Fibroblast of skin of left quadriceps (primary cell): ENCODE results near the gene SMAD6.
"Not testable (repeated sequence)": the region's sequence is repeated elsewhere in the genome, so short reads cannot be mapped to it uniquely, and the experiment has no call there.

ENCODE experiments used
- DNase-seq, 2 experiments: peaks; one replicate each; pipeline ENCODE4 v3.0.0-alpha.2; 2013; ENCODE audit warnings: low read depth in 2 of 2

Gene SMAD6

DNA sequence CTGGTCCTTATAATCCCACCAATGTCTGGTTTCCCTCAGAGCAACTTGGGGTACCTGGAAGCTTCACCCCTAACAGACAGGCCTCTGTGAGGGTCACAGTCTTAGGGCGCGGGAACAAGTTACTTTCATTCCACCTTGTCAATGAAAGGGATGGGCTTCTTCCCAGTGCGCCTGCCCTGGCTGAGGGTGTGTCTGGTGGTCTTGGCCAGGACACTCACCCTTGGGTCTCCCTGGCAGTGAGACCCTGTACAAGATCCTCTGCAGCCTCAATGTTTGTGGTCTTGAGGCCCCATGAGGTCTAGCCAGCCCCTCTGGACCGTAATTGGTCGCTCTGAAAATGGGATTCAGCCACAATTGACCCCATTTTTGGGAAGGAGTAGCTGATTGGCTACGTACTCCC, 40.2 kb downstream of the SMAD6 start:
- no peak for DNase-seq

DNA sequence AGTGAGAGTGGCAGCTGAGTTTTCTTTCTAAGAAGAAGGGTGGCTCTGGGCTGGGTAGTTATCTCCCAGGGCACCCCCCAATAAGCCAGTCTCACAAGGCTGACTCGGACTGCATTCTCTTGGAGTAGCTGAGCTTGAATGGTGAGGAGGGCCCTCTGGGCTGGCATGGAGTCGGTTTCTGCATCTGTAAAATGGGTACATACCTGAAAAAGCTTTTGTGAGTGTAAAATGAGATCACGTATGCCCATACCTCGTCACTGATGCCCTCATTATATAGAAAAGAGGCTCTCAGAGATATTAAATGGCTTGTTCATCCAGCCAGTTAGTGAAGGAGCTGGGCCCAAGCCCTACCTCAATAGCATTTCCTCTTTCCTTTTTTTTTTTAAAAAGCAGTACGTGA, 41.2 kb downstream of the SMAD6 start:
- DNase-seq: no peak

DNA sequence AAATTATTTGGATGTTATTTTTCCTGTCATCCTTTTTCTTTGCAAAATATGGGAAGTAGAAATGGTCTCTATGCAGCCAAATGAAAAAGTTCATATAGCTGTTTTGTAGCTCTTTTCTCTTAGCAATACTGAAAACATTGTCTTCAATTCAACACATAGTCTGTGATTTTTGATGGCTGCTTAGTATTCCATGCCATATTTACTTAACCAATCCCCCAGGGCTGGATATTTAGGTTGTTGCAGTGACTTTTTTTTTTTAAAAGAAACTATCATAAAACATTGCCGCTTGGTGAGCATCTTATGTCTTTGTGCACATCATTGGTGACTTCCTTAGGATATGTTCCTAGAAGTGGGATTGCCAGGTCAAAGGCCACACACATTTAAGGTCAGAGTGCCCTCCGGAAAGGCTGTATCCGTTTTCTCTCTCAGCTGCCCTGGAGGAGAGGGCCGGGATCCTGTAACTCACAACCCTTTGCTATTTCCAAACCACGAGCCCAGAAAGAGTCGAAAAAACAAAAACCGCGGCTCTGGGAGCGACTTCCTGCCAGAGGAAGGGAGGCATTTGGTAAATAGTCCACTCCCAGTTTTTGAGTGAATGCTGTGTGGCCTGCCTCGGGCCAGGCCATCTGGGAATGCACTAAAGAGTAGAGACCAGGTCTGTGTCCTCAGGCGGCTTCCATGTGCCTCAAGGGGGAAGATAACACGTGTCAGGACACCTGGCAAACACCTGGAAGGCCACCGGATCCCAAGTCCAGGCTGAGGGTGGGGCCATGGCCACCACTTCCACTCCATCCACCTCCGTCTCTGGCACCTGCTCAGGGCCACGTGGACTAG, 41.9 kb downstream of the SMAD6 start:
- DNase-seq: no peak

DNA sequence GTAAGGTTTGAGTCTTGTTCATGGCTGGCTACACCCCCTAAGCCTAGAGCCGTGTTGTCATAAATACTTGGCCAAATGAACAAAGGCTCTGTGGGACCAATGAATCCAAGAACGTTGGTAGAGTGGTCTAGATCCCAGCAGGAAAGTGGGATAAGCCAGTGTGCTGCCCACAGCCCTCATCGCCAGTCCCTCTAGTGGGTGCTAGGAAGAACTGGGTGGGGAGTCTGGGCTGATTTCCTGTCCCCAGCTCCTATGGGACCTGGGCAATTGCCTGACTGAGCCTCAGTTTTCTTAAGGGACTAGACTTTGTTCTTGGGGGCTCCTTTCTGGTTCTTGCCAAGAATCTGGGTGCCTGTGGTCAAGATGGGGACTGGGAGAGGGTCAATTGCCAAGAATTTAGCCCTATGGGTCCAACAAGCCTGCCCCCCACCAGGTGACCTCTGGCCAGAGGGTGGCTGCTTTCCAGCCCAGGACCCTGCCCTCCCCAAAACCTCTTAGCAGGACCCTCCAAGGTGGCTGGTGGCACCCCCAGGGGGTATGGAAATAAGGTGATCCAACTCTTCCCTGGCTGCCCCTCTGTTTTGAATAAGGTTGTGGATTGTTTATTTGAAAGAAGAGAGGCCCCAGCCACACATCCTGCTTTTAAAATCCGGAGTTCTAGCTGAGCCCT, 42.7 kb downstream of the SMAD6 start:
- no peak for DNase-seq

DNA sequence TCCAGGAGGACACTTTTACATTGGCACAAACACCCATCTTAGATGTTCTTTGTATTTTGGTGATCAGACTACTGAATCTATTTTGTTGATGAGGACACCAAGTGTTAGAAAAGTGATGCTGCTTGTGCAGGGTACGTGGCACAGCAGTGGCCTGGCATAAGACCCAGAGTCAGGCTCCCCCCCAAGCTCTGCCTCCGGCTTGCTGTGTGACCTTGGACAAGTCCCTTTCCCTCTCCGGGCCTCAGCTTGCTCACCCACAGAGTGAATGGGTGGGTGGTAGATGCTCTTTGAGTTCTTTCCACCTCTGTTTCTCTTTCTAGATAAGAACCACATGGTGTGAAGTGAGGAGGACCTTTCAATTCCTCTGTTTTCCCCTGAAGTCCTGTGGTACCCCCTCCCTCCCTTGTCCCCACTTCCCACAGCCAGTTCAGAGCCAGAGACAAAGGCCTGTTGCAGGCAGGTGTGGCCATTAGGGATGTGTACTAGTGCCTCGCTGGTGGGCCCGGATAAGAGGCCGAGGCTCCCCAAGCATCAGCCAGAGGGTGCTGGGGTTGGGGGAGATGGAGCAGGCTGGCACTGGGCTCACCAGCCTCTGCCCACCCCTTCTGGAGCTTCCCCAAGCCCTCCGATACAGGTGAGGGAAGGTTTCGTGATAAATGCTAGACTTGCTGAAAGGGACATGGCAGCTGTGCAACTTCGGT, 43.6 kb downstream of the SMAD6 start:
- no peak for DNase-seq

DNA sequence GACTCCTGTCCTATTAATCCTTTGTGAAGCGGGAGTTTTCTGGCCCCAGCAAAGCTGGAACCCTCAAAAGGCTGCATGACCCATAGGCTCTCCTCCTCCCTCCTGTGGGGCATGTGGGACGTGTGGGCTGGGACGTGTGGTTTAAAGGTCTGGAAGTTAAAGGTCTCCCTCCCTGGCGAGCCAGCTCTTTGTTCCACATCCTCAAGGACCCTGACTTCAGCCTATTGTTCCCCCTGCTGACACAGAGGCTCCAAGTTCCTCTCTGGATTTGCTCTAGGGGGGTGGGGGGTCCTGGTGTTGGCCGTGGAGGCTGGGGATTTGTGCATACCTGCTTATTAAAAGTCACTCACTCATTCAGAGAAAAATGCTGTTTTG, 44.2 kb downstream of the SMAD6 start:
- DNase-seq: no peak

DNA sequence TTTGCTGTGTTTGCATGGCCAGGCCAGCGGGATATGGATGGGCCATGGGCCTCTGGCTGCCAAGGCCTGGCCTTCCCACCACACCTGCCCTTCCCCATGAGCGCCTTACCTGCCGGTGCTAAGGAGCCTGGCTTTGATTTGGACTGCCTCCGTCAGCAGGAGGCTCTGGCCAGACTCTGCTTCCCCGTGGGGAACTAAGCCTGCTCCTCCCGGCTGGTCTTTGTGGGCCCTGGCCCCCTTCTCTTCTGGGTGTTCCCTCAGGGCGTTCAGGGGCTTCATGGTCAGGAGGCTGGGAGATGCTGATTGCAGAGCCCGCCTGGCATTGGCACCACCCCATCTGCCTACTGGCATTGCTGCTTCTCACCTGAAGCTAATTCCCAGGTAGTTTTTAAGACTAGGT, 45.2 kb downstream of the SMAD6 start:
- DNase-seq: no peak

DNA sequence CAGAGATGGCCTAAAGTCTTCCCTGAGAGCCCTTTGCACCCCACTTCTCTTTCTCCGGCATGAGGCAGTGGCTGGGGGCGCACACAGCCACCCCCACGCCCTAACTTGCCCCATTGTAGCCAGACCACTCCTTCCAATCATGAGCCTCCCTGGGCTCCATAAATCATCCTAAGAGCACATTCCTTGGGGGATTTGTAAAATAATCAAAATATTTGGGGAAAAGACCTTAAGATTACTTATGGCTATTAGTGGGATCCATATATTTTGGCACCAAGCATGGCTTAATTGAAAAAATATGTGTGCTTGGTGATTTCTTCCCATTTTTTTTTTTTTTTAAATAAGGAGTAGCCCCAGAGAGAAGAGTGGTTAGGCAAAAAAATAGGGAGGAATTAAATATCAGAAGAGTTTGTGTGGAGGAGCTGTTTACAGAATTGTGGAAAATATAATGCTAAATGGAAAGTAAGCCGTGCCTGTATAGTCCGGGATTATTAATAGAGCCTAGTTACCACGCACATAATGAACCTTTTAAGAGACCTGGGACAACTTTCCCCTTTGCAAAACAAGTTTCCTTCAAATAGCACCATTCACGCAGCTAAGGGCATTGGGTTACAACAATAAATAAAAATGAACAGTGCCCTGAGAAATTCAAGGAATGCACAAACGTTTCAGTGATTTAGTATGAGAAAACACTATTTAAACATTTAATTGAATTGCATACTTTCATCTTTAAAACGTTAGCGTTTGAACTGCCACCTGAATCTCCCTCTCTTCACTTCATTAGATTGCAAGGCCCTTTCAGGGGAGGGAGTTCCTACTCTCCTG, 46.1 kb downstream of the SMAD6 start:
- peak; percentile 78 to 82 for DNase-seq

DNA sequence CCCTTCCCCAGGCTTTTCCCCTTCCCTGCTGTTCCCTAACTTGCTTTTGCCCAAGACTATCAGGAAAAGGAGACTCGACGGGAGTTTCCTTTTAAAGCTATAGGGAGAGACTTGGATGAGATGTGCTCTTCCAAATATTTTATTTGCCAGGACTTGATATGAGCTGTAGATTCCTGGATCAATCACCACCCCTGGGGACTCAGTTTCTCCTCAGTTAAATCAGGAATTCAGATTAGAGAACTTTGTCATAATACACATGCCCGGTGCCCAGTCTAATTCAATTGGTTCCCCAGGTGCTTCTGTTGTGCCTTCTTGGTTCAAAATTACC, 46.6 kb downstream of the SMAD6 start:
- no peak for DNase-seq

DNA sequence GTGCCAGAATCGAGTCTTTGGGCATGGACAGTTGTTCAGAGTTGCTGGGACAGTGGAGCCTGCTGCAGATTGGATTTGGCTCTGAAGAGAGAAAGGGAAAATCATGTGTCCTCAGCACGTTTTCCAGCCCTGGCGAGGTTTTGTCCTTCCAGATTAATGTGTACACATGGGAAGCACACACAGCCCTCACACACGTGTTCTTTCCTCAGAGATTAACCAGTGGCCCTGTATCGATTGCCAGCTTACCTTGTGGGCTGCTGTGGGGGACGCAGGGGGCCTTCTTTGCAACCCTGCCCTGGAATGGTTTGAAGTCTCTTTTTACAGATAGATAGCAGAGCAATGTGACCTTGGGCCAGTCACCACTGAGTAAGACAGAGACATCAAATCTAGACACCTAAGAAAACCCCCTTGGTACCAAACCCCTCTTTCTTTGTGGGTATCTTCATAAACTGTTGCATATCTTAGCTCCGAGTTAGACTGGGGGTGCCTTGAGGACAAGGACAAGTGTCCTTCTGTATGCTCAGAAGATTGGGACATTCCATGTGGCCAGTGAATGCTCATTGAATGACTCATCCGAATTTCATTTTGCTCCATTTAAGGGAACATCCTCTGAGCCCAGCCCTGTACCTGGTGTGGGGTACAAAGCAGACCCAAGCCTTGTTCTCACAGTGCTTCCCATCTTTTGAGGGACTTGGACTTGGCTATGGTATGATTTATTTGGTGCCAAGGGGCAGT, 48.0 kb downstream of the SMAD6 start:
- no peak for DNase-seq

DNA sequence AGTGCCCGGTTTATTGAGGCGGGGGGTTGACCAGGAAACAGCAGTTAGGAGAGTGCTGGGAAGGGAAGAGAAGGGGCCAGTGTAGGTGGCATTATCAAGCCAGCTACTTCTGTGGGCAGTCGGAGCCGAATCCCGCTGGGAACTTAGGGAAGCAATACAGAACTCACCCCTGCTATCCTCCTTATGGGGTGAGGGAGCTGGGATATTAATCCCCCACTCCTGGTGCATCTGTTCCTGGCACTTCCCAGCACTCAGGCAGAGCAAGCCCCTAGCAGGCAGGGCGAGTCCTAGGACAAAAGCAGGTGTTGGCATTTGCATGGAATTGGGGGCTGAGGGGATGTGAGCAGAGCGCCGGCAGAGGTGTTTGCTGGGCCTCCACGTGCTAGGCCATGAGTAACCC, 48.6 kb downstream of the SMAD6 start:
- DNase-seq: no peak

DNA sequence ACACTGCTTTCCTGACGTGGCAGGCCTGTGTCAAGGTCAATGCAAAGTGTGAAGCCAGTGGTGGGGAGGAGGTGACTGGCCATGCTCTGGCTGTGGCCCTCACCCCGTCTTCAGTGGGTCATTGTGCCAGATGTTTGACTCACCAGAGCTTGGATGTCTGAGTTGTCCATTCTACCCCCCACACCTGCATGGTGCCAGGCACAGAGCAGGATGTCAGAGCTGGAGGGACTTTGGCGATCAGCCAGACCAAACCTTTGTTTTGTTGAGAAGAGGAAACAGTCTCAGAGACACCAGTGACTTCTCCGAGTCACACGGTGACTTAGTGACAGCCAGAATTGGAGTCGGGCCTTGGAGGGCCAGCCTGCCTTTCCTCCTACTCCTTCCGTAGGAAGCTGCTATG, 49.5 kb downstream of the SMAD6 start:
- DNase-seq: no peak

DNA sequence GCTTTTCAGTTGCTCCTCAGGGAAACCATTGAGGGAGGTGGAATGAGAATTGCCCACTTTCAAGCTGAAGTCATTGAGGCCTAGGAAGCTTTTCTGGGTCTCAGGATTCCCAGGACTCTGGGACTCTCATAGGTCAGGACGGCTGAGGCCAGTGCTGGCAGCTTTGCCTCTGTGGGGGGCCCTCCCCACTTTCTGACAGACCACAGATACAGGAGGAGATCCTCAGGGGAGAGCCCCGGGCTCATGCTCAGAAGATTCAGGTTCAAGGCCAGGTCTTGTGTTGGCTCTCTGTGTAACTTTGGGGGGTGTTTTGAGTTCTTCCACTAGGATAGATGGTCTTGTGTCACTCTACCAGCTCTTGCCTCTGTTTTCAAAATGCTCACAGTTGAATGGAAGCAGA, 50.0 kb downstream of the SMAD6 start:
- no peak for DNase-seq

DNA sequence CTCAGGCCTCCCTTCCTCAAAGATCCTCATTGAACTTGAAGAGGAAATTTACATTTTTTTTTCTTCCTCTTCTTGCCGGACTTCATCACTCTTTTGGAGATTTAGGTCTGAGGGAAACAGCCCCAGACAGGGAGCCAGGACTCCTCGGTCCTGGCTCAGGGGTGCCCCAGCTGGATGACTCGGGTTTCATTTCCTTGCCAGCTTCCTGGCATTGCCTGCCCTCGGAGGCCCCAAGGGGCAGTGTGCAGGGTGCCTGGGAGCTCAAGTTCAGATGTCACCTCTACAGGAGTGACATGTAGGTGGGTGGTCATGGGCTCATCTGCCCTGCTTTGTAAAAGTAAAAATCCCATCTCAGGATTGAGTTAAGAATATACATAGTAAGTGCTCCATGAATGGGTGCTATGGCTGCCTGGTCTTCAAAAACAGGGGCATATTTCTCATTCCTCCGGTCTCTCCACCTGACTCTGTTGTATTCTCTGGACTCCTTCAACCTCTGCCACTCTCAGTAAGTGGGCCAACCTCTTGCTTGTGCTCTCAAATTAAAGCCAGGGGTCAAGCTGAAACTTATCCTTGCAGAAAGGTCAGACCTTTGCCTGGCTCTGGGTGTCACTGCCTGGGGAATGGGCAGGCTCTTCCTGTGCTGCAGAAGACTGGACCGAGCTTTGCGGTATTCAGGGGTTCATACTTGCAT, 51.8 kb downstream of the SMAD6 start:
- DNase-seq: no peak

DNA sequence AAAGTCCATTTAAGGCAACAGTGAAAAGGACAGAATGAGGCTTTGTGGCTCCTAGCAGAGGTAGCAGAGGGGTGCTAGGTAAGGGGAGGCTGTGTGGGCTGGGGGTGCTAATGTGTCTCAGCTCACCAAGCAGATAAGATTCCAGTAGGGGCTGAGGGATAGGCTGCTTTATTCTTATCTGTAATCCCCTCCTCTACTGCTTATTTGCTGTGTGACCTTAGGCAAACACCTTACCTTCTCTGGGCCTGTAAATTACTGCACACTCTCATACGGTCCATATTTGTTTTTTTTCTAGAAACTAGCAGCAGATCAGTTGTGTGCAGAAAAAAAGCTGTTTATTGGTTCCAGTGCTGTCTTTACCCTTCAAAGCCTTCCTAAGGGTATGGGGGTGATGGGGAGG, 52.8 kb downstream of the SMAD6 start:
- no peak for DNase-seq

DNA sequence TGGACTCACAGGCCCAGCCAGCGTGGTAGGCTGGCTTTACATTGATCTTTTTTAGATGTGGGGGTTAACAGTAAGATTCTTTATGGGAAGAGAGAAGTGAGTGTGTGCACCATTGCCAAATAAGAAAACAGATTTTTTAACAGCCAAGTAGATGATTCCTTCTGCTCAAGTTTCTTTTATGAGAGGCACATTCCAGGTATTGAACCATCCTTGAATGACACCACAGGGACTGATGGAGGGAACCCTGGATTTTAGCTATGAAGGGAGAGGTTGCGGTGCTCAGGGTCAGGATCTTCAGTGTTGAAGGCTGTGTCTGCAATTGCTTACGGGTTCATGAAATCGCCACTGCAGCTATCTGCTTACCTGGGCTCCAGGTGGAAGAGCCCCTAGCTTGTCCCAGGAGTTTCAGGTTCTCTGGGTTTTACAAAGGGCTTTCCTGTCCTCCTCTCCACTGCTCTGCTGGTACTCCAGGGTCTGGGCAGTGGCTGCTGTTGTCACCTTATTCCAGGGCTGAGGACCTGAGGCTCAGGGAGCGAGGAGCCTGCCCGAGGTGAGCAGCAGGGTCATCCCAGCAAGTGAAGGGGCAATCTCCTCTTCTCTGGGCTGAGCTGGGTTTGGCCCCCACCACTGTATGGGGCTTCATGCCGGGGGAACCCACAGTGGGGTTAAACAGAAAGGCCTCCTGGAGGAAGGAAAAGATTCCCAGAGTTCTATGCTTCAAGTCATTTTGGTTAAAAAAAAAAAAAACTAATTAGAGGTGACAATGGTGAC, 53.4 kb downstream of the SMAD6 start:
- no peak for DNase-seq

DNA sequence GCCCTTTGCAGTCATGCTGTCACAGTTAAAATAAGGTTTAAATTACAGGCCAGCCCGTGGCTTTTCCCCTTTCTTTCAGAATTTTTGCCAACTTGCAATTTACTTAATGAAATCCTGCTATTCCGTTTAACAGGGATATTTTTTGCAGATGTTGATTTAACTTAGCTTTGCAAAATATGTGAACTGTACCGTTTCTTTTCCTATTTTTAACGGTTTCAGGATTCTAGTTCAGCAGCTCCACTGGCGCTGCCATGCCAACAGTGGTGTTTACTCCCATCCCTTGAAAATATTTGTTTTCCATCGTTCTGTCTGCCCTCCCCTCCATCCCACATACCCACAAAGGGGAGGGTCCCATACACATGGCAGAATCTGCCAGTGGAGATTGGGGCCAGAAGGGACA, 54.3 kb downstream of the SMAD6 start:
- no peak for DNase-seq

DNA sequence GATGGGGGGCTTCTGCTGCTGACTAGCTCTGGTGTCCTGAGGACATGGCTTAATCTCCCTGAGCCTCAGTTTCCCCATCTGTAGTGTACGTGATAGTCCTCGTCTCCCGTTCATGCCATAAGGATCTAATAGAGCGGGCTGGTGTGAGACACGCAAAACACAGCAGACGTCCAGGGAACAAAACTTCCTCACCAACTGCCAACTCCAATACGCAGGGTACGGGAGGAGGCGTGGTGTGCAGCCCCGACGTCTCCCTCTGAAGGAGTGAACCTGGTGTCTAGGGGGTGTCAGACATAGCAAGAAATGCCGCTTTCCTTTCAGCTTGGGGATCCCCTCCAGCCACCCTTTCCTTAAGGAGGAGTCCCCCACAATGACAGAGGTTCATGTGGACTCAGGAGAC, 55.0 kb downstream of the SMAD6 start:
- DNase-seq: no peak

DNA sequence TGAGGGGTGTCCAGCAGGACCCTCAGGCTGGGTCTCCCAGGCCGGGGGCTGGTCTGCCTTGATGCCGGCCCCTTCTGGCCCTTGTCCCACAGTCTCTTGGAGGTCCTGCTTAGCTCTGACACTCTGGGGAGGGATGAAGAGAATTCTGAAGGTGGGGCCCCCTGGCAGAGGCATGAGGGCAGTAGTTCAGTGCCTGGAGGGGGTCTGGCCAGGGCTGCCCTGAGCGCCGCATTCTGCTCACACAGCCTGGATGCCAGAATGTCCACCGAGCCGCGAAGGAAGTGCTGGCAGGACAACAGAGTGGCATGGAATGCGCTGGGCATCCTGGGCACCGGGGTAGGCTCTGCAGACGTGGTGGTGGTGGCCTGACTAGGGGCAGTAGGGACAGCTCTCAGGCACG, 55.5 kb downstream of the SMAD6 start:
- no peak for DNase-seq

DNA sequence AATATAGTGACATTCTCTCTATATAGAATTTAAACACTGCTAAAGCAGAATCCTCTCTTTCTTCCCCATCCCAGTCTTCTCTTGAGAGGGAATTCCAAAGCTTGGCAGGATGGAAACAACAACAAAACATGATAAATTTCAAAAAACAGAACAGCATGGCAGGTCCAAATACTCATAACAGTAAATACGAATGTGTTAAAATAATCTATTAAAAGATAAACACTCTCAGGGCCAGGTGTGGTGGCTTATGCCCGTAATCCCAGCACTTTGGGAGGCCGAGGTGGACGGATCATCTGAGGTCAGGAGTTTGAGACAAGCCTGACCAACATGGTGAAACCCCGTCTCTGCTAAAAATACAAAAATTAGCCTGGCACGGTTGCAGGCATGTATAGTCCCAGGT, 56.2 kb downstream of the SMAD6 start:
- not testable (repeated sequence) for DNase-seq
